PC-3 (cell line): Measurements from ENCODE around the gene TJP3. TPM values are rescaled to one million over a fixed set of nuclear protein-coding genes. Genes with fewer than 3 reads are reported as not detected.

Source experiments
- ATAC-seq: fragments of 200-7000 bp; cut with Tn5 transposase; 2 replicates; pipeline ENCODE4 v1.9.1; 2020; ENCODE audit warnings: mild to moderate bottlenecking, moderate library complexity
- BruUV-seq: library from RNA; stranded (reverse); fragments of 400-500 nt; replicated peaks from 2 replicates; lab custom pipeline; 2021; lab: Mats Ljungman, UMichigan
- CTCF ChIA-PET: fragments of 300-600 bp; sonication (Branson Sonifier 250); formaldehyde crosslinking; loops from one replicate; lab custom pipeline; 2022; ENCODE audit warnings: antibody characterized with exemption; lab: Charles Lee
- POLR2A ChIA-PET: fragments of 300-600 bp; sonication (Branson Sonifier 250); formaldehyde crosslinking; loops from one replicate; lab custom pipeline; 2022; ENCODE audit warnings: antibody characterized with exemption; ENCODE audit not compliant: unreplicated experiment; lab: Charles Lee
- DNase-seq: peaks from one replicate; pipeline ENCODE4 v3.0.0-alpha.2; 2015
- H2AFZ ChIP-seq: fragments of 300-600 bp; sonication (generic); 2 replicates; pipeline ENCODE4 v1.6.0; 2016; ENCODE audit warnings: antibody characterized with exemption, low read length
- H3F3A ChIP-seq: fragments of 300-600 bp; sonication (generic); one replicate; pipeline ENCODE4 v1.6.0; 2017; ENCODE audit warnings: antibody characterized with exemption, low read length, control low read depth, mild to moderate bottlenecking; ENCODE audit not compliant: unreplicated experiment
- H3K27ac ChIP-seq: fragments of 300-600 bp; sonication (generic); 2 replicates; pipeline ENCODE4 v1.5.1; 2016; ENCODE audit warnings: mild to moderate bottlenecking, low read length
- H3K27me3 ChIP-seq: fragments of 300-600 bp; sonication (generic); 2 replicates; pipeline ENCODE4 v1.6.1; 2016; ENCODE audit warnings: low read length, mixed read lengths
- H3K36me3 ChIP-seq: fragments of 300-600 bp; sonication (generic); 2 replicates; pipeline ENCODE4 v1.6.1; 2016; ENCODE audit warnings: low read depth, mixed run types, low read length, mixed read lengths
- H3K4me1 ChIP-seq: fragments of 300-600 bp; sonication (generic); 2 replicates; pipeline ENCODE4 v1.5.1; 2016; ENCODE audit warnings: low read length; ENCODE audit not compliant: insufficient read depth
- H3K4me2 ChIP-seq: fragments of 300-600 bp; sonication (generic); 2 replicates; pipeline ENCODE4 v1.6.0; 2016; ENCODE audit warnings: low read length
- H3K4me3 ChIP-seq: fragments of 300-600 bp; sonication (generic); 2 replicates; pipeline ENCODE4 v1.5.1; 2016; ENCODE audit warnings: mild to moderate bottlenecking, low read length, mixed read lengths
- H3K79me2 ChIP-seq: fragments of 300-600 bp; sonication (generic); 2 replicates; pipeline ENCODE4 v1.6.1; 2017; ENCODE audit warnings: low read length, mixed read lengths
- H3K9ac ChIP-seq: fragments of 300-600 bp; sonication (generic); 2 replicates; pipeline ENCODE4 v1.6.0; 2016; ENCODE audit warnings: mild to moderate bottlenecking, low read length
- H3K9me2 ChIP-seq: fragments of 300-600 bp; sonication (generic); replicated peaks from 2 replicates; pipeline ENCODE4 v1.6.1; 2016; ENCODE audit warnings: mixed run types, low read length, mixed read lengths
- H3K9me3 ChIP-seq: fragments of 300-600 bp; sonication (generic); 2 replicates; pipeline ENCODE4 v1.6.1; 2016; ENCODE audit warnings: low read length, mixed read lengths
- H4K20me1 ChIP-seq: fragments of 300-600 bp; sonication (generic); 2 replicates; pipeline ENCODE4 v1.6.1; 2016; ENCODE audit warnings: low read length, mixed read lengths
- EZH2 ChIP-seq: fragments of 300-600 bp; sonication (generic); IDR thresholded peaks from one replicate; pipeline ENCODE4 v1.6.1; 2017; ENCODE audit warnings: antibody characterized with exemption, mild to moderate bottlenecking, low read length; ENCODE audit not compliant: unreplicated experiment
- EZH2phosphoT487 ChIP-seq: fragments of 300-600 bp; sonication (generic); IDR thresholded peaks from 2 replicates; pipeline ENCODE4 v1.6.1; 2018; ENCODE audit warnings: mild to moderate bottlenecking, antibody characterized with exemption, low read length, borderline replicate concordance
- intact Hi-C: fragments of 100-400 bp; cut with micrococcal nuclease; formaldehyde crosslinking; loops from 2 replicates; pipeline ENCODE4 v1.9.0; 2023
- total RNA-seq: library from RNA; depleted of rRNA; stranded (reverse); fragments of >200 nt; gene quantifications from 2 replicates; pipeline ENCODE4 v1.2.3, GENCODE V29; 2014; rRNA removed
- TF ChIP-seq, protein P1 (sequence below): fragments of 300-600 bp; sonication (generic); conservative IDR thresholded peaks from 2 replicates; pipeline ENCODE4 v1.5.1; 2017; ENCODE audit warnings: antibody characterized with exemption, low read depth, mild to moderate bottlenecking, low read length

Gene TJP3
- total RNA-seq, 1 experiment from 2014 or later, result 11.7 TPM

DNA sequence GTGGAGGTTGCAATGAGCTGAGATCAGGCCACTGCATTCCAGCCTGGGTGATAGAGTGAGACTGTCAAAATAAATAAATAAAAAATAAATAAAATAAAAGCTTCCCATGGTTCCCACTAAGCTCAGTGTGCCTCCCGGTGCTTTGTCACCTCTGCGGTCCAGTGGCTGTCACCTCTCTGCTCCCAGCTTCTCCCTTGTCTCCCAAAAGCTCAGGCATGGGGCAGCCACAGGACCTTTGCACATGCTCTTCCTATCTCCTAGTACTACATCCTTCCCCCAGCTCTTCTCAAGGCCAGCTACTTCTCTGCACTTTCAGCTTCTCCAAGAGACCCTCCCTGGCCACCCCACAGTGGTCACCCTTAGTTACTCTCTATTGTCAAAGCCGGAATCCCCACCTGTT, 85.6 kb downstream of the TJP3 start:
- H2AFZ ChIP-seq, result no peak overlapping the region
- no peak overlapping the region for H3K27ac ChIP-seq
- ChIA-PET POLR2A (interaction anchor here (0.5 kb wide), 1 partner anchor 38 kb away, joined by 3 read pairs; no protein-coding TSS in a partner anchor), CTCF (no interaction called here)
- no peak overlapping the region for H3K4me3 ChIP-seq
- no peaks in the 10 kb centered on the region for H3K79me2 ChIP-seq
- H3F3A ChIP-seq, result no peaks in the 10 kb centered on the region
- BruUV-seq, result no TSS peak
- no peak overlapping the region for H3K9ac ChIP-seq
- H3K36me3 ChIP-seq, result no peaks in the 10 kb centered on the region
- H3K27me3 ChIP-seq, result no peaks in the 10 kb centered on the region
- no peaks in the 10 kb centered on the region for H3K9me3 ChIP-seq
- no peak overlapping the region for H3K4me2 ChIP-seq
- no peaks in the 10 kb centered on the region for H3K4me1 ChIP-seq
- DNase-seq (no peak), ATAC-seq (no peak)
- TF ChIP-seq EZH2phosphoT487 (no peak), EZH2 (no peak)
- TF ChIP-seq, protein P1, sequence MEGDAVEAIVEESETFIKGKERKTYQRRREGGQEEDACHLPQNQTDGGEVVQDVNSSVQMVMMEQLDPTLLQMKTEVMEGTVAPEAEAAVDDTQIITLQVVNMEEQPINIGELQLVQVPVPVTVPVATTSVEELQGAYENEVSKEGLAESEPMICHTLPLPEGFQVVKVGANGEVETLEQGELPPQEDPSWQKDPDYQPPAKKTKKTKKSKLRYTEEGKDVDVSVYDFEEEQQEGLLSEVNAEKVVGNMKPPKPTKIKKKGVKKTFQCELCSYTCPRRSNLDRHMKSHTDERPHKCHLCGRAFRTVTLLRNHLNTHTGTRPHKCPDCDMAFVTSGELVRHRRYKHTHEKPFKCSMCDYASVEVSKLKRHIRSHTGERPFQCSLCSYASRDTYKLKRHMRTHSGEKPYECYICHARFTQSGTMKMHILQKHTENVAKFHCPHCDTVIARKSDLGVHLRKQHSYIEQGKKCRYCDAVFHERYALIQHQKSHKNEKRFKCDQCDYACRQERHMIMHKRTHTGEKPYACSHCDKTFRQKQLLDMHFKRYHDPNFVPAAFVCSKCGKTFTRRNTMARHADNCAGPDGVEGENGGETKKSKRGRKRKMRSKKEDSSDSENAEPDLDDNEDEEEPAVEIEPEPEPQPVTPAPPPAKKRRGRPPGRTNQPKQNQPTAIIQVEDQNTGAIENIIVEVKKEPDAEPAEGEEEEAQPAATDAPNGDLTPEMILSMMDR, result no peak
- intact Hi-C loops, result no loop called here
- no peaks in the 10 kb centered on the region for H3K9me2 ChIP-seq
- no peaks in the 10 kb centered on the region for H4K20me1 ChIP-seq

GRCh38 chr19:3796358-3796757, 88.2 kb downstream of the TJP3 start:
- POLR2A ChIA-PET, result no interaction called here
- CTCF ChIA-PET, result no interaction called here
- BruUV-seq, result no TSS peak

DNA sequence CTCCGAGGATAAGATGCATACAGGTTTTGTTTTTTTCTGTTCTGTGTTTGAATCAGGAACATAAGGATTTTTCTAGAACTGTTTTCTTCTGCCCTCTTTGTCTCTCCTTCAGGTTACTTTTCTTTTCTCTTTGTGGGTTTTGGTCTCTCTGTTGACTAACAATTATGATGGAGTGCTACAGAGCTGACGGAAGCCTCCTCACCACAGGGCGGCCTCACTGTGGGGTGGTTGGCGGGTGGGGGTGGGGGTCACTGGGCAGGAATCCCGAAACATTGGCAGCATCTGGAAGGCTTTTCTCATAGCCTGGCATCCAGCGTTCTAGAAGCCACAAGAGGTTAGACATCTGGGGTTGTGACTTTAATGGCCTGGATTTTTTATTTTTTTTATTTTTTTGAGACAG, 90.0 kb downstream of the TJP3 start:
- no peak for ATAC-seq
- Histone ChIP-seq H3K79me2 (no peaks in the 10 kb centered on the region), H3K27ac (no peak overlapping the region), H4K20me1 (no peaks in the 10 kb centered on the region), H3K9ac (no peak overlapping the region), H3F3A (no peaks in the 10 kb centered on the region), H2AFZ (no peak overlapping the region), H3K36me3 (no peaks in the 10 kb centered on the region), H3K9me3 (no peaks in the 10 kb centered on the region), H3K4me1 (no peaks in the 10 kb centered on the region), H3K27me3 (no peaks in the 10 kb centered on the region), H3K9me2 (no peaks in the 10 kb centered on the region), H3K4me2 (no peak overlapping the region), H3K4me3 (no peak overlapping the region)
- DNase-seq, result no peak
- BruUV-seq, result no TSS peak
- intact Hi-C loops, result no loop called here
- POLR2A ChIA-PET, result no interaction called here
- CTCF ChIA-PET, result no interaction called here
- TF ChIP-seq EZH2, result no peak
- TF ChIP-seq, protein P1, result no peak
- TF ChIP-seq EZH2phosphoT487, result no peak

More at GRCh38 chr19:3796358-3796757, 88.2 kb downstream of the TJP3 start:
- Histone ChIP-seq H2AFZ (no peak overlapping the region), H3K27me3 (no peaks in the 10 kb centered on the region), H3K4me3 (no peak overlapping the region), H4K20me1 (no peaks in the 10 kb centered on the region), H3K27ac (no peak overlapping the region), H3K36me3 (no peaks in the 10 kb centered on the region), H3K4me2 (no peak overlapping the region), H3K4me1 (no peaks in the 10 kb centered on the region), H3F3A (no peaks in the 10 kb centered on the region), H3K79me2 (no peaks in the 10 kb centered on the region), H3K9me2 (no peaks in the 10 kb centered on the region), H3K9me3 (no peaks in the 10 kb centered on the region), H3K9ac (no peak overlapping the region)
- no peak for TF ChIP-seq EZH2phosphoT487
- TF ChIP-seq EZH2, result no peak
- TF ChIP-seq, protein P1, result no peak
- no peak for DNase-seq
- intact Hi-C loops, result no loop called here
- ATAC-seq, result no peak

Other genes starting within 250 kb of the TJP3 start
- gene SMIM24, start 227.9 kb upstream of the TJP3 start, total RNA-seq, result 0.36 and 0.69 TPM in 2 replicates
- gene SMIM44, start 224.9 kb upstream of the TJP3 start, total RNA-seq, result not detected in 2 replicates
- gene DOHH, start 207.7 kb upstream of the TJP3 start, total RNA-seq, result 51.4 and 58.3 TPM in 2 replicates
- gene FZR1, start 202.1 kb upstream of the TJP3 start, total RNA-seq, result 53.6 and 77.9 TPM in 2 replicates
- not detected in 2 replicates for gene TEKTIP1, start 169.2 kb upstream of the TJP3 start, total RNA-seq
- gene MFSD12, start 150.8 kb upstream of the TJP3 start, total RNA-seq, result 121 and 165 TPM in 2 replicates
- gene HMG20B, start 135.4 kb upstream of the TJP3 start, total RNA-seq, result 146 and 210 TPM in 2 replicates
- 0.18 TPM in 1 of 2 replicates, not detected in the other for gene GIPC3, start 122.9 kb upstream of the TJP3 start, total RNA-seq
- gene TBXA2R, start 101.5 kb upstream of the TJP3 start, total RNA-seq, result 0.77 and 1.0 TPM in 2 replicates
- 47.8 and 51.3 TPM in 2 replicates for gene CACTIN, start 81.6 kb upstream of the TJP3 start, total RNA-seq
- gene PIP5K1C, start 7.9 kb upstream of the TJP3 start, total RNA-seq, result 16.1 and 21.2 TPM in 2 replicates
- 21.4 and 23.9 TPM in 2 replicates for gene APBA3, start 53.3 kb downstream of the TJP3 start, total RNA-seq
- gene MRPL54, start 54.3 kb downstream of the TJP3 start, total RNA-seq, result 73.9 and 80.8 TPM in 2 replicates
- gene RAX2, start 63.8 kb downstream of the TJP3 start, total RNA-seq, result not detected in 2 replicates
- gene MATK, start 78.0 kb downstream of the TJP3 start, total RNA-seq, result not detected in 2 replicates
- gene ZFR2, start 160.7 kb downstream of the TJP3 start, total RNA-seq, result not detected in 2 replicates
- gene ATCAY, start 172.3 kb downstream of the TJP3 start, total RNA-seq, result not detected in 2 replicates
- not detected in 2 replicates for gene NMRK2, start 224.7 kb downstream of the TJP3 start, total RNA-seq